HG02938 (cell line): ENCODE data around the gene LRRC46.

Experiments
- ATAC-seq: cut with Tn5 transposase; IDR thresholded peaks from one replicate; pipeline ENCODE4 v1.9.1; 2021; ENCODE audit warnings: mild to moderate bottlenecking, moderate library complexity; ENCODE audit not compliant: unreplicated experiment

Gene LRRC46

DNA sequence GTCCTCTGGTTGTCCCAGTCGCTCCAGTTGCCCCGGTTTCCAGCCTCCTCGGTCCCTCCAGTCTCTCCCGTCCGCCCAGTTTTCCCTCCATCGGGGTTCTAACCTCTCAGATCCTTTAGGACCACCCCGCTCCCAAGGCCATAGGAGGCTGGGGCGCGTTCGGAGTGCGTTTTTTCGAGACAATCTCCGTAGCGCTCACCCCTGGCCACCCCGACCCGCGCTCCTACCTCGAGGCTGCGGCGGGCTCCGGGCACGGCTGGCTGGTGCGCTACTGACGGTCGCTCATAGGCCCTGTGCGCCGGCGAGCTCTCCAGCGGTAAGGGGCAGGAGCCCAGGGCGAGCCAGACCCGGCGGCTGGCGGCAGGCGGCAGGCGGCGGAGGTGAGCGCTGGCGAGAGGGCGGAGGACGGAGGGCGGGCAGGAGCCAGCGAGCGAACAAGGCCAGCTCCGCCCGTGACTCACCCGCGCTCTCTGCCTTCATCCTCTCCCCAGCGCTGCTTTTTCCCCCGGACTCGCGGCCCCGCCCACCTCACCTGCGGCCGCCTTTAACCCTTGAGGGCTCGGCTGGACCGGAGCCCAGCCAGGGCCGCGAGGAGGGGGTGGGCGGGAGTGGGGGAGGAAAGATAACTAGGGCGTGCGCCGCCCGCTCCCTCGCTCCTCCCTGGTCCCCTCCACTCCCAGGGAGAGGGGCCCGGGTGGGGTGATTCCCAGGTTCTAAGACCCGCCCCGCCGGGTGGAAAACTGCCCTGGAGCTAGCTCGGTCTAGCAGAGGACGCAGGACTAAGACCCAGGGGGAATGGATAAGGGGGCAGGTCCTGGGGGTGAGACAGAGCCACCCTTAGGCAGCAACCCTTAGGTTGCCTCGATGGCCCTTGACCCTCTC is 19.5 kb downstream of the LRRC46 start, which contains the start of gene SP6:
Gene SP6, minus strand, starts transcription at position 472 of the 882 bp plus-strand sequence. CDS start 2,734 bp downstream, outside the sequence.
- no peak for ATAC-seq

DNA sequence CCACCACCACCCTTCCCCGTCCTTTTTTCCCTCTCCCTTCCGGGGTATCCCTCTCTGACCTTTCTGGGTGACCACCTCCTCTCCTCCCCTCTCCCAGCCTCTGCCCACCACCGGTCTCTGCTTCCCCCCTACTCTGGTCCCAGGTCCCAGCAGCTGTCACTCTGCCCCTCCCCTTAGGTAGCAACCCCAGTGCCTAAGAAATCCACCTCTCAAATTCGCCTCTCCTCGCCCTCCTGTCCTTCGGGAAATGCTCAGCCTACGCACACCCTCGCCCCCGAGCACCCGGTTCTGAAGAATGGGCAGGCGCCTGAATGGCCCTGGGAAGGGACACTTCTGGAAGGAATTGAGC is 20.3 kb downstream of the LRRC46 start:
- no peak for ATAC-seq

DNA sequence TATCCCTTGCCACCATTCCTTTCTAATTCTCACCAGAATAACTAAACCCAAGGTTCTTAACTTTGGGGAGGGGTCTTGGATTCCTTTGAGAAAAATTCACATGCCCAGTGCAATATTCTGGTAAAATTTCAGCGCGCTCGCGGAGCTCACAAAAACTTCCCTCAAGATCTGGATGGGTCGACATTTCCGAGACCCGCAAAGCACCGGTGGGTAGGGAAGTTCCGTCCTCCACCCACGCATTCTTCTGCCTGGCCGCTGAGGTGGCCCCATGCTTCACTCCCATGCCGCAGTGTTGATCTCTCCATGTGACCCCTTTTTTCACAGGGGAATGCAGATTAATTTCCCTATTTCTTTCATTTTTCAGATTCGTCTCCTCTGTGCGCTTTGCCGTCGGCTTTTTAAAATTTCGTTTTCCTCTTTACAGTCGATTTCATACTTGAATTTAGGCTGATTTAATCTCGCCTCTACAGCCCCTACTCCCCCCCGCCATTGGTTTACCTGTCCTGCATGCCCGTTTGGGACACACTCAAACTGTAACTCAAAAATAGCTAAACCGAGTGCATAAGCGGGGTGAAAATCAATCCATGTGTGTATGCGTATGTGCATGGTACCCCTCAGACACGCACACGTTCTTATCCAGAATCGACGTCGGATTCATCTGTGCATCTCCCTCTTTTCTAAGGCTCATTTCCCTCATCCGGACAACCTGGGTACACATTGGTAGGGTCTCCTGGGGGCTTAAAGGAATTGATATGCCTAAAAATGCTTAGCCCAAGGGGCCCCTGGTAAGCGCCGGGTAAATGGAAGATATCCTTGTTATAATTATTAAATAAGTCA is 20.9 kb downstream of the LRRC46 start:
- ATAC-seq = no peak

DNA sequence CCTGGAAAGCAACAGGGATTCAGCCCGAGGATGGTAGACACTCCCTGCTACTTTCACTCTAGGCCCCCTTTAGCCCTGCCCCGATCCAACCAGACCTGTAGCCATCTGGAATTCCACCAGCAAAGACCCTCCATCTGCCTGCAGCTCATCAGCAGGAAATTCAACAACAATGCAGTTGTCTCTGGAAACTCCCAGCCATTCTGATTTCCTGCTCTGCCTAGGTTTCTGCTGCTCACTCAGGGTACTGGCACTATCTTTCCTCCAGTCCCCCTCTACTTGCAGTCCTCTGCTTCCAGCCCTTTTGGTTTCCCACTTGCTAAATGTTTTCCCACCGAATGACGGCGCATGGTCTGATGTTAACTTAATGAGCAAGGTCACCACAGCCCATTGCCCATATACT is 22.1 kb downstream of the LRRC46 start:
- ATAC-seq = no peak

DNA sequence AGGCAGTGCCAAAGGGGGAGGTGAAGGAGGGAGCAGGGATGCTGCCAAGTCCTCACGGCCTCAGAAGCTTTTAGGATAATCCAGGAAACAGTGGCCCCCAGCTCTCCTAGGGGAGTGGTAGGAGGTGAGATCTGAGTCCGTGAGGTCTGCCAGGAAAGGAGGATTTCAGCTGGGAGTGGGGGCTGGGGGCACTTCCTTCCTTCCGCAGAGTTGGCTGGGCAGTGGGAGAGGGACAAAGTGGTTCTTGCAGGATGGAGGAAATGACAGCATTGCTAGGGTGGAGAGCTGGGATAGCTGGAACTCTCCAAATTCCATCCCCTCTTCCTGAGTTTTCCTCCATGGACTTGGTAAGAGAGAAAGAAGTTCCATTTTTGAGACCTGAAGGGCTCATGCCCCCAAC is 24.3 kb downstream of the LRRC46 start:
- no peak for ATAC-seq

DNA sequence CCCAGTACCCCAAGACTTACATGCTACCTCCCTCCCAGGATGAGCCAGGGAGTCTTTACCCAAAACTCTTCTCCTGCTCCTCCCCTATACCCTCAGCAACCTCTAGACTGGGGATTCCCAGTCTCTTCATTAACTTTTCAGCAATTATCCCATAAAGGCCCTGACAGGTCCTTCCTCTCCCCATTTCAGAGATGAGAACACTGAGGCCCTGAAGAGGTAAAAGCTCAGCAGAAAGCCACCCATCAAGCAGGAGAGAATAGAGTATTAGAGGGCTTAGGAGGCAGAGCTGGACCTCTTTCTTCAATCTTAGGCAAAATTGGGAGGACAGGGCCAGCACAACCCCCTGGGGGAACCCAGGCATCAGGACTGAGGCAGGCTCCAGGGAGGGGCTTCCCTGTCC is 25.4 kb downstream of the LRRC46 start:
- ATAC-seq = no peak

DNA sequence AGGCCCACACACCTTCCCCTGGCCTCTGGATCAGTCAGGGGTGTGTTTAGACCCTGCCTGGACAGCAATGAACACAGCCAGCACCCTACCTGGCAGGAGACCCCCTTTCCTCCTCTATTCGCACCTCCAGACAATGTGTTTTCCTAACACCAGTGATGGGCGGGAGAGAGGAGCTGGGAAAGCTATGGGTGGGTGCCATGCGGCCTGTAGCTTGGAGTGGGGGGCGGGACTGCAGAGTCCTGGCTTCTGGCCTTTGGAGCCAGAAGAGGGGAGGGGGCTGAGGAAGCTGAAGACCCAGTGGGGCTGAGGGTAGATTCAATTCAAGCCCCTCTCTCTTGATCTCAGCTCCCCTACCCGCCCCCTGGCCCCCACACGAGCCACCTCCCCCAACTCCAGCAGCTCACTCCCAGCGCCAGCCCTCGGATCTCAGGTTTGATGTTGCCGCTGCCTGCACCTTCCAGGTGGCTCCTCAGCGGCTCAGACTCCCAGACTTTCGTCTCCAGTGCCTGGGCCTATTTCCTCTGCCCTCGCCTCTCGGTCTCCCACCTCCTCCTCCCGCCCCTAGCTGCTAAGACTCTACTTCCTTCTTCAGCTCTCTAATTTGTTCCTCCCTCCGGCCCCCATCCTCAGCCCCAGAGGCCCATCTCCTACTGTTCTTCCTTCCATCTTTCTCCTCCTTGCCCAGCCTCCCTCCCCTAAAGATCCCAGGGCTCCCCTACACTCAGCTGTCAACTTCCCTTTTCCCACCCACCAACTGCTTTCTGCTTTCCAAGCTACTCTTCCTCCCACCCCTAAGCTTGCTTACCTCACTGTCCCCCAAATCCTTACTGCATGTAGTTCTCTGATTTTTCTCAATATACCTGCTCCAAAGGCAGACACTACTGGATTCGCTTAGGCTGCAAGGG is 26.3 kb downstream of the LRRC46 start:
- ATAC-seq = no peak

DNA sequence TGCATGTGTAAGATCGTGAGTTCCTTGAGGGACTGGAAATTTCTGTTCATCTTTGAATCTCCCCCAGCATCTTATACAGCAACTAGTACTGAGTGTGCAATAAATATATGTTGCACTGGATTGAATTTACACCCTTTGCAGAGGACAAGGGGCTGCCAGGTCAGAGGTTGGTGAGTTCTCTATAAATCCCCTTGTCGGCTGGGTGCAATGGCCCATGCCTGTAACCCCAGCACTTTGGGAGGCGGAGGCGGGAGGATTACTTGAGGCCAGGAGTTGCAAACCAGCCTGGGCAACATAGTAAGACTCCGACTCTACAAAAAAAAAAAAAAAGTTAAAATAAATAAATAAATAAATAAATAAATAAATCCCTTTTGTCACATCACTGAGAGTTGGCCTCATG is 28.9 kb downstream of the LRRC46 start:
- no peak for ATAC-seq

DNA sequence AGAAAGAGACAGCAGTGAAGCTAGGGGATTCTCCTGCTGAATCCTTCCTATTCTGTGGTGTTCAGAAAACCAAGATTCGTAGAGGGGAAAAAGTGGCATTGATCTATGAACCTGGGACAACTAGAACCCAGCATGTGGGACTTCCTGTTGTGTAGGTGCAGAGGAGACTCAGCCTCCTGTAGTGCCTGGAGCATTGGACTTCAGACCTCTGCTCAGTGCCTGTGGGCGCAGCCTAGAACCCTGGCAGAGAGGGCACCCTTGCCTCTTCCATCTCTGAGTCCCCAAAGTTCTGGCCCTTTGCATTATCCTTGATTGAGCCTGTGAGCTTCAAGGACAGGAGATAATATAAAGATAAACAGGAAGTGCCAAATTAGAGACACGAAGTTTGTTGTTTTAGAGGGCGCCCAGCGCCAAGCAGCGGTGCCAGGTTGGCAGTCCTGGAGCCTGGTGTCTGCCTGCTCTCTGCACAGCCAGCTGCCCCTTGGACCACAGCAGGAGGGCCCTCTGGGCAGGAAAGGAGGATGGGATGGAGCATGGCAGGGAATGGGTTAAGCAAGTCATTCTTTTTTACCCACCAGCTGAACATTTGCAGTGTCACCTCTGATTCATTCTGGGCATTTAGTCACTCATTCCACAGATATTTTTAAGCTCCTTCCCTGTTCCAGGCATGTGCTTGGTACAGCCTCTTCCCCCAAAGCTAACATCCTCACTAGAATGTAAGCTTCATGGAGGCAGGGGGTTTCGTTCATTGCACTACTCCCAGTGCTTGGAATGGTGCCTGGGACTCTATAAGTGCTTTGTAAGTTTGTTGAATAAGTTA is 31.4 kb downstream of the LRRC46 start:
- no peak for ATAC-seq

DNA sequence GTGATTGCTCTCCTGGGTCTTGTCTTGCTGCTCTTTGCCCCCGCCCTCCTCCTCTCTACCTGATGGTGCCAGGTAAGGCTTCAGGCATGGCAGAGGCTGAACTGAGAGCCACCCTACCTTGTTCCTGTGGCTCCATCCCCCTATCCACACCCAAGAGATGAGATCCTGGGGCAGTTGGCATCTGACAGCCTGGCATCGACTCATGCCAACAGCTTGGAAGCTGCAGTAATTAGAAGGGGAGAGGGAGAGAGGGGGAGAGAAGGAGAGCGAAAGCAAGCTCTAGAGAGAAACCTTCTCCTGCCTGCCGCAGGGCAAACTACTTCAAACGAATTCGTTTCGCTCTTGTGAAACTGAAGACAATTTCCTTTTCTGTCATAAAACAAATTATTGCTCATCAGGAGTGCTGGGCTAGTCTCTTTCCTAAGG is 33.3 kb downstream of the LRRC46 start:
- ATAC-seq = no peak

DNA sequence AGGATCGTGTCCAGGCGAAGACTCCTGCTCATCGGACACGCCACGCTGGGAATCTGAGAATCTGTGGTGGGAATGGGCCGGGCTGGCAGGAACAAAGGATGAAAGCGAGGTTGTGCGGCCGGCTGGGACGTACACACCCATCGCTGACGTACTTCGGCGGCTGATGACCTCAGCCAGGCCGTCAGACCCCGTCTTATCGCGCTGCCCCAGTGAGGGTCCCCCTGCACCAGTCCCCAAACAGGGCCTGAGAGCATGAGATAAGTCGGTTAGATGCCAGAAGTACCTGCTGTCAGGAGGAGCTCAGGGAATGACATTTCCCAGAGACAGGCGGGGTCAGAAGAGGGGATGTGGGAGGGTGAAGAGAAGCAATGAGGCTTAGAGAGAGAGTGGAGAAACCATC is 35.5 kb downstream of the LRRC46 start:
- no peak for ATAC-seq

DNA sequence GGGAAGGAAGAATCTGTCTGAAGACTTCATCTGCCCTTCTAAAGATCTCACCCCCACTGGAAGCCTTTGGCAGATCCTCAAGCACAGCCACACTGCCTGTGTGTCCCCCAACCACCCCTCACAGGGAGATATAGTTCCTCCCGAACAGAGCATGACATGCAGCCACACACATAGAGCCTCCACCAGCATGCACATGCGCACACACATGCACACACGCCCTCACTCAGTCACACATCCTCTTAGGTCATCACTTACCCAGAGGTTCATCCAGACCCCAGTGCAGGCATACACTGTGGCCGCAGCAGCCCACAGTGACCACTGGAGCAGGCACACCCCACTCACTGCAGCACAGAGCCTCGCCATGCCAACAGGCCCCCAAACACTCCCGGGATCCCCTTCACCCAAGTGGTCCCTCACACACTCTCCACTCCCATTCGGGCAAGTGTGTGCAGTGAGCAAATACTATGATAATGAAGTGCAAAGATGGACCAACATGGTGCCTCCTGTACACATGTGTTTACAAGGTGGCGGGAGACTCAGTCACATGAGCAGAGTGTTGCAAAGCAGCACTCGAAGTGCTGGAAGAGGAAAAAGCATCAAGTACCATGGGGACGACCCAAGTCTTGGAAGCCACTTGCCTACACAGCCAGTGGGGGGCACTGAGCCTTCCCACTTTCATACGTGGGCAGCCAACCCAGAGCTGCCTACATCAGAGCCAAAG is 36.5 kb downstream of the LRRC46 start:
- no peak for ATAC-seq

DNA sequence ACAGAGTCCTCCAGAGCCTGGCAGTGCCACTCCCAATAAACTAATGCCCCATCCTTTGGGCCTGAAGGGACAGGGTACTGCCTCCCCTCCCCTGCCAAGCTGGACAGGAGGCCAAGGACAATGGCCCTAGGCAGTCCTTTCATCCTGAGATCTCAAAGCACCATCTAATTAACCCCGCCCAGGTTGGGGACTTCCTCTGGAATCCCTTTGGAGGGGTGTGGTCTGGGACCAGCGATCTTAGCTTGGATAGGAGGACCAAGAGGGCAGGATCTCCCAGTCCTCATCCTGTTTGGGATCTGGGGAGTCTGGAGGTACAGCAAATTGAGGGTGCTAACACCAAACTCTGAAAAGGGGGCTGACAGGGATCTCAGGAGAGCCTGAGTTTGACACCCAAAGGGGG is 37.6 kb downstream of the LRRC46 start:
- no peak for ATAC-seq

DNA sequence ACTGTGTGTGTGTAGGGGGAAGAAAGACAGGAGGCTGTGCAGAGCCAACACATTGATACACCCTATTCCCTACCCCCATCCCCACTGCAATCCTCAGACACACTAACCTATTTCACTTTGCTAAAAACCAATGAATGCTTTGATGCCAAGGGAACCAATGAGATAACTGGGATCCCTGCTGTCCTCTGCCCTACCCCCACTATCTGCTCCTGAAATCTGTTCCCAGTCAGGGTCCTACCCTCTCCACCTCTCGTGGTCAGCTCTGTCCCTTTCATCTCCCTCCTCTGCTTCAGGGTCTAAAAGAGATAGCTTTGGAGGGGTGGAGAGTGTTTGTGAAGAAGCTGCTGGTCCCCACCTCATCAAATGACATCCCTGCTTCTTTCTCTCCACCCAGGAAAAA is 38.6 kb downstream of the LRRC46 start:
- ATAC-seq = no peak

DNA sequence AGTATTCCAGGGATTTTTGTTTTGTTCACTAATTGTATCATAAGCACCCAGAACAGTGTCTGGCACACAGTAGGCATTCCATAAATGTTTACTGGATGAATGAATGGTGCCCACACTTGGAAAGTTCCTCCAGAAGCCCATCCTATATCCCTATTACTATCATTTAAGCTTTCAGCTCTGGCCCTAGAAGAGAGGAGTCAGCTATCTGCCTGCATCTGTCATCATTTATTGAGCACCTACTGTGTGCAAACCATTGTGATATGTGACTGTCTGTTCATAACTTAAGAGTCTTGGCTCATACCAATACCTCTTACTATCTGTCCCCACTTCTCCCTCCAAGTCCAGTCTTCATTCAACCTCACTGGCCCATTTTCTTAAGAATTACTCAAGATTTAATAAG is 39.6 kb downstream of the LRRC46 start:
- ATAC-seq = no peak

DNA sequence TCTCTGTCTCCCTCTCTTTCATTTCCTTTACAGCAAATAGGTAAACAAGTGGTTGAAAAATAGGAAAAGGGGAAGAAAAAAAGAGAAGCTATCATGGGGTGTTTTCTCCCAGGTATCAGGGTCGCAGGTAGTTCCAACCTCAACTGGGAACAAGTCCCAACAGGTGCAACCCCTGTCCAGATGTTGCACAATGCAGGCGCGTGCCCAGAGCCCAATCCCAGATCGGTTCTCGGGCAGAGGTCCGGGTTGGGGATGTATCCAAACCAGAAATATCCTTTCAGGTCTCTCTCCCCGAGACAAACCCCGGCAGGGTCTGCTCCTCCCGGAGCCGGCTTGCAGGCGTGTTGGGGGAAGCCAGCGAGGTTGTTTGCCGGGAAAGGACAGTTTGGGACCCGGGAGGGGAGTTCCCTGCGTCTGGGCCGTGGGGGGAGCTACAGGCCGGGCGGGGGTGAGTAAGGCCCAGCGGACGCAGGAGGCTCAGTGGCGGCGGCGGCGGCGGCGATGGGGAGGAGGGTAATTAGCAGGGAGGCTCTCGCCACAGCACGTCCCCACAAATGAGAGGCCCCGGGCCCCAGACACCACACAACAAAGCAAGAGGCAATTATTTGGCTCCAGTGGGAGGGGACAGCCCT is 40.7 kb downstream of the LRRC46 start:
- no peak for ATAC-seq

DNA sequence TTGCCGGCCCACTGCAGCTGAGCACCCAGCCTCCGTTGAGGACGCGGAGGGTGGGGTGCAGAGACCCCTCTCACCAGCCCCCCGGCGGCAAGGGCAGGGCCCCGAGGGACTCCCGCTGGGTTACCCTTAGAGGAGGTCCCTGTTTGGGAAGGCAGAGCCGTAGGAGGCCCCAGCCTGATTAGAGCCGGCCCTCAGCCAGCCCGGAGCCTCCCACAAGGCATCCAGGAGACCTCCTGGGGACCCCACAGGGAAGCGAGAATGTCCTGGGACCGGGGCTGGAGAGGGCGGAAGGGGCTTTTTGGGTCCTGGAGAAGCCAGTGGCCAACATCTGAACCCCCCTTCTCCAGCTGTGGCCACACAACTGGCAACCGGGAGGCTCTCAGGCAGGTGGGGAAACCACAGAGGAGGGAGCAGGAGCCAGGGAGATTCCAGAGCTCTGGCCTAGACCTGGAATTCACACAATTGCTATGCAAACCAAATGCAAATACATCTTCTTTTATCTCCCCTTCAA is 41.2 kb downstream of the LRRC46 start:
- no peak for ATAC-seq

DNA sequence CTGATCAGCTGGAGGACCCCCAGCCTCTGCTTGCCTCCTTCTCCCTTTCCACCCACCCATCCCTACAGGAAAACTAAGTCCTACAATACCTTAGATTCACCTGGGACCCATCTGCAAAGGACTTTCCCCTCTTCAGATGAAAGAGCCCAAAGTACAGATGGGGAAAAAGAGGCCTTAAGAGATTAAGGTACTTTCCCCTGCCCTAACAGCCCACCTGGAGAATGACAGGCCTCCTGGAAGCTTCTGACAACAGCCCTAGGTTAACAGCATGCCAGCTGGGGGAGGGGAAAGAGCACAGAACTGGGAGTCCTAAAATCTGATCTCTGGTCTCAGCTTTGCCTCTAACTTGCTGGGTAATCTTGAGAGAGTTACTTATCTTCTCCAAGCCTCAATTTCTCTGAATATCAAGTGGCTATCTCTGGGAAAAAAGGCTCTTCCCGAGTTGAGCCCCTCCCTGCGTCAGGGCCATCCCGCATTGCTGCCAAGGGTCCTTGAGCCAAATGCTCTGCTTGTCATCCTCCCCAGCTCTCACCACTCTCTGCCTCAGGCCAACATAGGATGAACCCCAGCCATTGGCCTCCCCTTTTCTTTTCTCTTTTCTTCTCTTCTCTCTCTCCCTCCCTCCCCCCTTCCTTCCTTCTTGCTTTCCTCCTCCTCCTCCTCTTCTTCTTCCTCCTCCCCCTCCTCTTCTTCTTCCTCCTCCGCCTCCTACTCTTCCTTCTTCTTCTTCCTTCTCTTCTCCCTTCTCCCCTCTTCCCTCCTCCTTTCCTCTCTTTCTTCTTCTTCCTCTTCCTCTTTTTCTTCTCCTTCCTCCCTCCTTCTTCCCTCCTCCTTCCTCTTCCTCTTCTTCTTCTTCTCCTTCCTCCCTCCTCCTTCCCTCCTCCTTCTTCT is 42.0 kb downstream of the LRRC46 start:
- no peak for ATAC-seq
